CD4-positive, alpha-beta memory T cell (primary cell): Measurements from ENCODE around the gene JADE2. TPM values are rescaled to one million over a fixed set of nuclear protein-coding genes. Genes with fewer than 3 reads are reported as not detected.
A peak's percentile ranks its signal among the peaks of the same experiment; 100 is the strongest.

Experiments used
- CTCF ChIA-PET: fragments of 350-600 bp; sonication (Branson Sonifier 250); formaldehyde crosslinking; loops from one replicate; lab custom pipeline; 2021; ENCODE audit warnings: inconsistent platforms; ENCODE audit not compliant: partially characterized antibody; lab: Charles Lee
- POLR2A ChIA-PET: fragments of 350-600 bp; sonication (Branson Sonifier 250); formaldehyde crosslinking; loops from one replicate; lab custom pipeline; 2021; ENCODE audit not compliant: partially characterized antibody; lab: Charles Lee
- DNase-seq, 5 donors: peaks; one replicate each; pipeline versions ENCODE4 v3.0.0 to v3.0.0-alpha.2; 2020 to 2022; ENCODE audit warnings: mixed read lengths in 1 of 5
- H3K27ac ChIP-seq: one replicate; pipeline ENCODE4 v1.7.0; 2013; ENCODE audit warnings: low read depth, low read length
- H3K27me3 ChIP-seq: 2 replicates; pipeline ENCODE4 v1.7.0; 2013; ENCODE audit warnings: mild to moderate bottlenecking, low read length, moderate library complexity; ENCODE audit not compliant: insufficient read depth
- H3K36me3 ChIP-seq: 2 replicates; pipeline ENCODE4 v1.7.0; 2013; ENCODE audit warnings: mild to moderate bottlenecking, low read length, moderate library complexity; ENCODE audit not compliant: insufficient read depth
- H3K4me1 ChIP-seq: 2 replicates; pipeline ENCODE4 v1.7.0; 2013; ENCODE audit warnings: mild to moderate bottlenecking, low read length, moderate library complexity; ENCODE audit not compliant: insufficient read depth
- H3K4me3 ChIP-seq, 2 donors: one replicate each; pipeline ENCODE4 v1.7.0; 2013; ENCODE audit warnings: low read length in 2 of 2, mild to moderate bottlenecking in 1 of 2
- H3K9me3 ChIP-seq, 2 donors: one replicate each; pipeline ENCODE4 v1.7.0; 2013; ENCODE audit warnings: low read length in 2 of 2, control low read depth in 1 of 2; ENCODE audit not compliant: control insufficient read depth in 1 of 2
- H3K27ac Mint-ChIP-seq, 7 donors: one replicate each; pipeline ENCODE4 v1.8.0; 2020 to 2021; ENCODE audit warnings: mixed read lengths in 7 of 7, mild to moderate bottlenecking in 6 of 7, inconsistent platforms in 3 of 7, moderate library complexity in 3 of 7
- H3K27me3 Mint-ChIP-seq, 2 donors: one replicate each; pipeline ENCODE4 v1.8.0; 2020 to 2021; ENCODE audit warnings: mixed read lengths in 2 of 2
- H3K36me3 Mint-ChIP-seq, 2 donors: one replicate each; pipeline ENCODE4 v1.8.0; 2020 to 2021; ENCODE audit warnings: mixed read lengths in 2 of 2, inconsistent platforms in 1 of 2, mild to moderate bottlenecking in 1 of 2
- H3K4me1 Mint-ChIP-seq, 4 donors: one replicate each; pipeline ENCODE4 v1.8.0; 2020 to 2021; ENCODE audit warnings: mixed read lengths in 4 of 4, mild to moderate bottlenecking in 1 of 4
- H3K4me3 Mint-ChIP-seq, 8 donors: one replicate each; pipeline ENCODE4 v1.8.0; 2020 to 2021; ENCODE audit warnings: mixed read lengths in 8 of 8, mild to moderate bottlenecking in 7 of 8, moderate library complexity in 6 of 8, inconsistent platforms in 3 of 8
- H3K9me3 Mint-ChIP-seq, 8 donors: one replicate each; pipeline ENCODE4 v1.8.0; 2020 to 2021; ENCODE audit warnings: mixed read lengths in 8 of 8, mild to moderate bottlenecking in 5 of 8, inconsistent platforms in 3 of 8, moderate library complexity in 1 of 8
- intact Hi-C: fragments of 100-400 bp; cut with micrococcal nuclease; formaldehyde crosslinking; loops from one replicate; pipeline ENCODE4 v1.15.1; 2023
- polyA plus RNA-seq, 2 donors: library from polyadenylated mRNA; unstranded; fragments of 300-500 nt; fragmentation: Illumina TruSeq; gene quantifications; one replicate each; pipeline ENCODE4 v1.2.3, GENCODE V29; 2021
- total RNA-seq, 2 experiments: library from RNA; stranded (reverse); gene quantifications; one replicate each; pipeline ENCODE4 v1.2.3, GENCODE V29; 2021

Gene JADE2
- total and polyA plus RNA-seq, 4 experiments from 2014 or later: 9.1 to 276 (median 154) TPM

DNA sequence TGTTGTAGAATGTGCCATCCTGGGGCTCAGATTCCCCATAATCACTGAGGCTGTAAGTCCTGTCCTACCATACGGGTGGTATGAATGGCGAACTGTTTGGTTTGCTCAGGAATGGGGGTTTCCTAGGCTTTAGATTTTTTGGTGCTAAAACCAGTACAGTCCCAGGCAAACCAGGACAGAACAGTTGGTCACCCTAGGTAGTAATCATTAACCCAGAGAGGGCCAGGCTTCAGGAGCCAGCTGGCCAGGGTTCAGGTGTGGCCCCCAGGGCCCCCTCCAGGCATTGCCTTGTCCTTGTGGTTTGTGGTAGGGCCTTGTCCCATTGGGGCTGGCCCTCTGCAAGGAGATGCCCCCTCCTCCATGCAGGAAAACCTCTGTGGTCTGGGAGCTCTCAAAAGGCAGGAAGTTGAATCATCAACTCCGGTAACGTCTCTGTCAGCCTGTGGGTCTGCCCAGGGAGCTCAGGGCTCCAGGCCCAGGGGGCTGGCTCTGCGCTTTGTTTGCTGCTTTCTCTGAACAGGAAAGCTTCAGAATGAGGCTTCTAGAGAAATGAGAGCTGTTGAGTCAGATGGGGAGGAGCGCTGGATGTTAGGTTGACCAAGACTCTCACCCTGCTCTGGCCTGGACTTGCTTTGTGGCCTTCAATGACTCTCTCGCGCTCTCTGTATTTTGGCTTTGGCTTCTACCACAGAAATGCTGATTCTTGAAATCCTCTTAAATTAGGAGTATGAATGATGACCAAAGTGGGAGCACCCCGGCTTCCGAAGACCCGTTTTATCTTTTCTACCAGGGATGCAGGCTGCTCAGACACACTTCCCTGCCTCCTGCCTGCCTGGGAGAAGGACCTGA, 22.2 kb upstream of the JADE2 start:
- Mint-ChIP-seq H3K9me3 (no peaks in the 10 kb centered on the region), H3K4me1 (peaks cover 14 to 33% (median 24%) of the 10 kb centered on the region in 4 donors), H3K27me3 (no peaks in the 10 kb centered on the region), H3K4me3 (peak overlapping the region in 7 of 8 donors; percentile 26 to 81 (median 62)), H3K36me3 (no peaks in the 10 kb centered on the region), H3K27ac (peak overlapping the region; percentile 86 to 95 (median 91))
- Histone ChIP-seq H3K27ac (peak overlapping the region; percentile 23), H3K36me3 (no peaks in the 10 kb centered on the region), H3K4me3 (no peak overlapping the region), H3K9me3 (no peaks in the 10 kb centered on the region), H3K4me1 (peaks cover 26% of the 10 kb centered on the region), H3K27me3 (no peaks in the 10 kb centered on the region)
- ChIA-PET CTCF (interaction anchor here (0.6 to 1.8 kb wide), 5 partner anchors 17 to 92 kb away, joined by 3 to 6 read pairs (median 5); partner anchors contain the start of gene CDKN2AIPNL), POLR2A (interaction anchor here (0.7 to 2.9 kb wide), 7 partner anchors 21 to 132 kb away, joined by 3 to 24 read pairs (median 7); partner anchors contain the start of genes CDKN2AIPNL and UBE2B)
- intact Hi-C loops: loop anchor here (1.0 kb wide), 2 partner anchors 21 to 92 kb away; partner anchors contain the start of gene CDKN2AIPNL
- DNase-seq: peak; percentile 16 to 69 (median 36)

DNA sequence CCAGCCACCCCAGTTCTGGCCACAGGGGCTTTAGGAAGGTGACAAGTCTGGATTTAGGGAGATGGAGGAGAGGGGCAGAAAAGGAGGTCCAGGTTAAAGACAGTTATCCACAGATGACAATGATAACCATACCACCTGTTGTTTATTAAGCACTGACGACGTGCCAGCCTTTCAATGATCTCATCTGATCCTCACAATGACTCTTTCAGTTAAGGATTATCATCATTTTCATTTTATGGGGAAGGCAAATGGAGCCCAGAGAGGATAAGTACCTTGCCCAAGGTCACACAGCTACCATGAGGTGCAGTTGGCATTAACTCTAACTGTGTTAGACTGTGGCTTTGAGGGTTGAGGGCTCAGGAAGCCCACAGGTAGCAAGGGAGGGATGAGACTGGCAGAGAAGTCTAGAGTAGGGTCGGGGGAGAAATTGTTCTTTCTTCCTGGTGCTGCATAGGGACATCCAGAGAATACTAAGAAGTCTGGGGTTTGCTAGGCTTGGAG, 21.5 kb upstream of the JADE2 start:
- Mint-ChIP-seq H3K27me3 (no peaks in the 10 kb centered on the region), H3K4me1 (peaks cover 14 to 33% (median 24%) of the 10 kb centered on the region in 4 donors), H3K4me3 (peak overlapping the region in 7 of 8 donors; percentile 26 to 81 (median 62)), H3K27ac (peak overlapping the region; percentile 86 to 95 (median 91)), H3K36me3 (no peaks in the 10 kb centered on the region), H3K9me3 (no peaks in the 10 kb centered on the region)
- H3K27ac ChIP-seq: peak overlapping the region; percentile 23
- DNase-seq: no peak
- no peaks in the 10 kb centered on the region for H3K36me3 ChIP-seq
- H3K9me3 ChIP-seq: no peaks in the 10 kb centered on the region
- ChIA-PET CTCF (interaction anchor here (1.0 to 1.8 kb wide), 3 partner anchors 19 to 93 kb away, joined by 3 to 6 read pairs (median 5); partner anchors contain the start of gene CDKN2AIPNL), POLR2A (interaction anchor here (1.2 to 4.2 kb wide), 6 partner anchors 20 to 132 kb away, joined by 4 to 24 read pairs (median 9); partner anchors contain the start of genes CDKN2AIPNL, JADE2 and UBE2B)
- no peaks in the 10 kb centered on the region for H3K27me3 ChIP-seq
- peaks cover 26% of the 10 kb centered on the region for H3K4me1 ChIP-seq
- H3K4me3 ChIP-seq: no peak overlapping the region
- intact Hi-C loops: loop anchor here (1.0 kb wide), 2 partner anchors 20 to 93 kb away; partner anchors contain the start of gene CDKN2AIPNL

DNA sequence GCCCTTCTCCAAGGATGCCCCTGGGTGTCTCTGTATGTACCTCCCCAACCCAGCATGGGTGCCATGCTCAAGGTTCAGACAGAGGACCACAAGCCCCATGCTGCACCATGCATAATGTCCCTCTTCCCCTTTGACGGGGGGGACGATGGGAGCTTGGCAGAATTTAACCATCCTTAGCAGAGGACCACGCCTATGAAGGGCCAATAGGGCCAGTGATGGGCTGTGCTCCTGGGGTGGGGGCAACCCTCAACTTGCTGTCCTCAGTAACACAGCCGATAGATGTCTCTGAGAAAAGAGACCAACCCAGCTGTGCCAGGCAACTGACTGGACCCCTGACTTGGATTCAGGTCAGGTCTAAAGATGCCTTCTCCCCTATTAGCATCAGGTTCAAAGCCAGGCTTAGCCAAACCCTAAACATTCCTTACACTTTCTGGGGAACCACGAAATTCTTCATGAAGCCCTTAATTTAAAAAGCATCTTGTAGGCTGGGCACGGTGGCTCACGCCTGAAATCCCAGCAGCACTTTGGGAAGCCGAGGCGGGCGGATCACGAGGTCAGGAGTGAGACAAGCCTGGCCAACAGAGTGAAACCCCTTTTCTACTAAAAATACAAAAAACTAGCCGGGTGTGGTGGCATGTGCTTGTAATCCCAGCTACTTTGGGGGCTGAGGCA, 20.7 kb upstream of the JADE2 start:
- CTCF ChIA-PET: no interaction called here
- Mint-ChIP-seq H3K27me3 (no peaks in the 10 kb centered on the region), H3K9me3 (no peaks in the 10 kb centered on the region), H3K27ac (peak overlapping the region in 5 of 7 donors; percentile 86 to 94 (median 91)), H3K4me3 (peak overlapping the region in 1 of 8 donors; percentile 81), H3K4me1 (peaks cover 14 to 33% (median 24%) of the 10 kb centered on the region in 4 donors), H3K36me3 (no peaks in the 10 kb centered on the region)
- intact Hi-C loops: no loop called here
- Histone ChIP-seq H3K36me3 (no peaks in the 10 kb centered on the region), H3K9me3 (no peaks in the 10 kb centered on the region), H3K4me3 (no peak overlapping the region), H3K27me3 (no peaks in the 10 kb centered on the region), H3K27ac (no peak overlapping the region), H3K4me1 (peaks cover 26% of the 10 kb centered on the region)
- DNase-seq: no peak
- POLR2A ChIA-PET: interaction anchor here (1.9 to 4.2 kb wide), 3 partner anchors 20 to 133 kb away, joined by 4 to 24 read pairs (median 11); partner anchors contain the start of genes JADE2 and UBE2B

DNA sequence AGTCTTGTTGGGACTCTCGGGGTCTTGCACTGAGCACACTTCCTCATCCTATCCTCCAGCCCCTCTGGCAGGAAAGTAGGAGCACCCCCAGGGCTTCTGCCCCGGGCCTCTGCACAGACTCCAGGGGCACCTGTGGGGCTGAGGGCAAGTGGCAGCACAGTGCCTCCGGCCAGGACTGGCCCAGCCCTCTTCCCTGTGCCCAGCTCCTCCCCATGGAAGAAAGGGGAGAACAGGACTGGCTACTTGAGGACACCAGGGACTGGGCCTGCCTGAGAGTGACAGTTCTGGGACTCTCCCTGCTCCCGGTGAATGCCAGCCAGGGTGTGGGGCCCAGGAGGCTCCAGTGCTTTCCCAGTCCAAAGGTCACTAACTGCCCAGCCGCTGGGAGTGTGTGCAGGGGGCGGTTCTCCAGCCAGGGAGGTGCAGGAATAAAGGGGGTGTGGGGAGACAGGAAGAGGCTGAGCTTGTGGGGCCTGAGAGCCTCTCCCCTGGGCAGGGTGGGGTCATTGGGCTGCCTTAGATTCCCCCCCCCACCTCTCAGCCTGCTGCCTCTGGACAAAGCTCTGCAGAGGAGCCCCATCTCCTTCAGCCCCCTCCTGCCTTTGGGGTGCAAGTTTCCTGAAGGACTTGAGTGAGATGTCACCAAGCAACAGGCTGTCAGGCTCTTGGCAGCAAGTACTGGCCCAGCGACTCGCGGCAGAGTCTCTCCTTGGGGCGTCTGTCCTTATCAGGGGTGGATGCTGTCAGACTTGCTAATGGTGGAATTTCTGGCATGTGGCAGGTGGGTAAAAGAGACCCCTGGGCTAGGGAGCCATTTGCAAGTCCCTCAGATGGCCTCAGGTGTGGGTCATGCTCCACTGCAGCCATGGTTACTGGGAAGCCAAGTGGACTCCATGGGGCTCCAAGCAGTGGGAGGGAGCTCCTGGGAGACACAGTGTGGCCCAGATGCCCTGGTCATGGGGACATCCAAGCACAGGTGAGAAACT, 19.1 kb upstream of the JADE2 start:
- H3K27ac Mint-ChIP-seq: no peak overlapping the region
- H3K36me3 ChIP-seq: no peaks in the 10 kb centered on the region
- H3K4me3 Mint-ChIP-seq: no peak overlapping the region
- intact Hi-C loops: no loop called here
- no peak for DNase-seq
- CTCF ChIA-PET: interaction anchor here (1.1 to 1.3 kb wide), 4 partner anchors 11 to 80 kb away, joined by 3 to 5 read pairs (median 4); no protein-coding TSS in a partner anchor
- POLR2A ChIA-PET: interaction anchor here (1.2 to 4.2 kb wide), 2 partner anchors 18 to 95 kb away, joined by 6 to 24 read pairs; partner anchors contain the start of genes CDKN2AIPNL and JADE2
- H3K27me3 Mint-ChIP-seq: no peaks in the 10 kb centered on the region
- H3K36me3 Mint-ChIP-seq: no peaks in the 10 kb centered on the region
- no peaks in the 10 kb centered on the region for H3K27me3 ChIP-seq
- H3K4me1 ChIP-seq: peaks cover 26% of the 10 kb centered on the region
- H3K4me3 ChIP-seq: no peak overlapping the region
- H3K9me3 Mint-ChIP-seq: no peaks in the 10 kb centered on the region
- no peaks in the 10 kb centered on the region for H3K9me3 ChIP-seq
- no peak overlapping the region for H3K27ac ChIP-seq
- H3K4me1 Mint-ChIP-seq: peaks cover 15 to 39% (median 26%) of the 10 kb centered on the region in 4 donors

DNA sequence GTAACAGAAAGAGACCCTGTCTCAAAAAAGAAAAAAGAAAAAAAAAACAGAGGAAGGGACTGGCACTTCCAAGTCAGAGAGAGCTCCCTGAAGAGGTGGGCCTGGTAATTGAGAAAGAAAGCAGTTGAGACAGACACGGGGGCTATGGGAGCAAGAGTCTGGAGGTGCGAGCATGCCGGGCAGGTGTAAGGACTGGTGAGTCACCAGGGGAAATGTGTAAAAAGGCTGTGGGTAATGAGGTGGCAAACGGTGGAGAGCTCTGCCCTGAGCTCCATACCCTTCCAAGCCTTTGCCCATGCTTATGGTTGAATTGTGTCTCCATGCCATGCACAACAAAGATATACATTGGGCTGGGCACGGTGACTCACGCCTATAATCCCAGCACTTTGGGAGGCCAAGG, 18.0 kb upstream of the JADE2 start:
- Mint-ChIP-seq H3K4me1 (peaks cover 15 to 28% (median 22%) of the 10 kb centered on the region in 4 donors), H3K27me3 (no peaks in the 10 kb centered on the region), H3K4me3 (no peak overlapping the region), H3K27ac (peak overlapping the region in 2 of 7 donors; percentile 30 to 89), H3K36me3 (no peaks in the 10 kb centered on the region), H3K9me3 (no peaks in the 10 kb centered on the region)
- H3K27me3 ChIP-seq: no peaks in the 10 kb centered on the region
- no peak for DNase-seq
- no peak overlapping the region for H3K4me3 ChIP-seq
- ChIA-PET POLR2A (interaction anchor here (1.2 to 4.2 kb wide), 2 partner anchors 17 to 96 kb away, joined by 6 to 24 read pairs; partner anchors contain the start of genes CDKN2AIPNL and JADE2), CTCF (interaction anchor here (1.2 to 1.3 kb wide), 3 partner anchors 10 to 24 kb away, joined by 3 to 5 read pairs (median 4); no protein-coding TSS in a partner anchor)
- no peaks in the 10 kb centered on the region for H3K36me3 ChIP-seq
- H3K27ac ChIP-seq: no peak overlapping the region
- peaks cover 26% of the 10 kb centered on the region for H3K4me1 ChIP-seq
- H3K9me3 ChIP-seq: no peaks in the 10 kb centered on the region
- intact Hi-C loops: no loop called here
